Osteocyte (in vitro differentiated cells): ENCODE data around the gene FRS3. TPM values are rescaled to one million over a fixed set of nuclear protein-coding genes. Genes with fewer than 3 reads are reported as not detected.

Source experiments
- DNase-seq: peaks from one replicate; pipeline ENCODE4 v3.0.0; 2021; ENCODE audit warnings: mixed read lengths; ENCODE audit not compliant: unreplicated experiment; ENCODE audit errors: extremely low spot score
- H3K27ac Mint-ChIP-seq: one replicate; pipeline ENCODE4 v1.8.0; 2021; ENCODE audit warnings: mild to moderate bottlenecking, mixed read lengths; ENCODE audit not compliant: unreplicated experiment
- H3K27me3 Mint-ChIP-seq: one replicate; pipeline ENCODE4 v1.8.0; 2021; ENCODE audit warnings: mixed read lengths; ENCODE audit not compliant: unreplicated experiment
- H3K36me3 Mint-ChIP-seq: one replicate; pipeline ENCODE4 v1.8.0; 2021; ENCODE audit warnings: mixed read lengths; ENCODE audit not compliant: unreplicated experiment
- H3K4me1 Mint-ChIP-seq: one replicate; pipeline ENCODE4 v1.8.0; 2021; ENCODE audit warnings: mixed read lengths; ENCODE audit not compliant: unreplicated experiment
- H3K4me3 Mint-ChIP-seq: one replicate; pipeline ENCODE4 v1.8.0; 2021; ENCODE audit warnings: mild to moderate bottlenecking, moderate library complexity, mixed read lengths; ENCODE audit not compliant: unreplicated experiment
- H3K9me3 Mint-ChIP-seq: one replicate; pipeline ENCODE4 v1.8.0; 2021; ENCODE audit warnings: mixed read lengths; ENCODE audit not compliant: unreplicated experiment
- CTCF ChIP-seq: fragments of 200-600 bp; sonication (generic); IDR thresholded peaks from 2 replicates; pipeline ENCODE4 v1.5.0; 2021; ENCODE audit warnings: antibody characterized with exemption, mild to moderate bottlenecking, moderate library complexity
- total RNA-seq: library from RNA; stranded (reverse); gene quantifications from 2 replicates; pipeline ENCODE4 v1.2.1, GENCODE V29; 2021

FRS3 gene
- total RNA-seq, 1 donor from 2014 or later, result 3.9 TPM

GRCh38 chr6:41786451-41787218 is 6.9 kb upstream of the FRS3 start:
- DNase-seq, result peak; percentile 96
- Mint-ChIP-seq H3K27ac (peak overlapping the region; percentile 94), H3K4me3 (peak overlapping the region; percentile 94), H3K27me3 (no peaks in the 10 kb centered on the region), H3K9me3 (no peaks in the 10 kb centered on the region), H3K36me3 (peaks cover 16% of the 10 kb centered on the region), H3K4me1 (peaks cover 16% of the 10 kb centered on the region)
- TF ChIP-seq CTCF, result peak; percentile 84

- DNase-seq, result no peak
- peaks cover 24% of the 10 kb centered on the region for H3K4me1 Mint-ChIP-seq
Measured at GRCh38 chr6:41785689-41786450, 6.2 kb upstream of the FRS3 start.

GRCh38 chr6:41785254-41785653 is 5.6 kb upstream of the FRS3 start:
- Mint-ChIP-seq H3K27ac (no peak overlapping the region), H3K27me3 (no peaks in the 10 kb centered on the region), H3K9me3 (no peaks in the 10 kb centered on the region), H3K4me1 (peaks cover 26% of the 10 kb centered on the region), H3K36me3 (peaks cover 11% of the 10 kb centered on the region), H3K4me3 (no peak overlapping the region)
- TF ChIP-seq CTCF, result no peak
- DNase-seq, result no peak

More at GRCh38 chr6:41785689-41786450, 6.2 kb upstream of the FRS3 start:
- no peak for TF ChIP-seq CTCF
- no peaks in the 10 kb centered on the region for H3K9me3 Mint-ChIP-seq
- H3K36me3 Mint-ChIP-seq, result peaks cover 12% of the 10 kb centered on the region
- H3K27me3 Mint-ChIP-seq, result no peaks in the 10 kb centered on the region
- no peak overlapping the region for H3K27ac Mint-ChIP-seq
- peak overlapping the region; percentile 94 for H3K4me3 Mint-ChIP-seq

GRCh38 chr6:41784581-41785171 is 5.0 kb upstream of the FRS3 start:
- no peak for TF ChIP-seq CTCF
- Mint-ChIP-seq H3K4me1 (peaks cover 26% of the 10 kb centered on the region), H3K27ac (no peak overlapping the region), H3K9me3 (no peaks in the 10 kb centered on the region), H3K27me3 (no peaks in the 10 kb centered on the region), H3K4me3 (no peak overlapping the region), H3K36me3 (peaks cover 5% of the 10 kb centered on the region)
- no peak for DNase-seq
